ACHN (cell line): ENCODE results near the gene ADPRHL1.
"Not testable (repeated sequence)": the region's sequence is repeated elsewhere in the genome, so short reads cannot be mapped to it uniquely, and the experiment has no call there.

Experiments used
- DNase-seq: peaks from one replicate; pipeline ENCODE4 v3.0.0-alpha.2; 2015
- in situ Hi-C: cut with HindIII; loops from 2 replicates; pipeline ENCODE4 v1.10.0; 2017; ENCODE audit warnings: low sequenced_read_pairs, low pct_ligation_motif_present, low pct_unique_long_range_greater_than_20kb

ADPRHL1 gene

GRCh38 chr13:113442985-113443362 is 10.3 kb downstream of the ADPRHL1 start:
- no peak for DNase-seq
- in situ Hi-C loops = no loop called here

DNA sequence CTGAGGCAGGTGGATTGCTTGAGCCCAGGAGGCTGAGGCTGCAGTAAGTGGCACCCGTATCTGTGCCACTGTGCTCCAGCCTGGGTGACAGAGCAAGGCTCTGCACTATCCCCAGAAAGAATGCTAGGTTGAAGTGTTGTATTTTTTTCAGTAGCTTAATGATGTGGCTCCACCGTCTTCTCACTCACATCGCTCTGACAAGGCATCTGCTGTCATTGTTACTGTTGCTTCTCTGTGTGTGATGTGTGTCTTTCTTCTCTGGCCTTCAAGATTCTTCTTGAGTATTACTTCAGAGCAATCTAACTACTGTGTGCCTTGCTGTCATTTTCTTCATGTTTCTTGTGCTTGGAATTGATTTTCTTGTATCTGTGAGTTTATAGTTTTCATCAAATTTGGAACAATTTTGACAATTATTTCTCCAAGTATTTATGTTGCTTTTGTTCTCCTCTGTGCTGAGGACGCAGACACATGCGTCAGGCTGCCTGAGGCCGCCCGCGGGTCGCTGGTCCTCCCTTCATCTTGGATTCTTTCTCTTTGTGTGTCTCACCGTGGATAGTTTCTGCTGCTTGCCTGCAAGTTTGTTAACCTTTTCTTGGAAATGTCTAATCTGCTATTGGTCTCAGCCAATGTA is 10.8 kb downstream of the ADPRHL1 start:
- DNase-seq = no peak
- in situ Hi-C loops = no loop called here

- in situ Hi-C loops = no loop called here
- DNase-seq = no peak
Measured at GRCh38 chr13:113441661-113442060, 11.6 kb downstream of the ADPRHL1 start.

DNA sequence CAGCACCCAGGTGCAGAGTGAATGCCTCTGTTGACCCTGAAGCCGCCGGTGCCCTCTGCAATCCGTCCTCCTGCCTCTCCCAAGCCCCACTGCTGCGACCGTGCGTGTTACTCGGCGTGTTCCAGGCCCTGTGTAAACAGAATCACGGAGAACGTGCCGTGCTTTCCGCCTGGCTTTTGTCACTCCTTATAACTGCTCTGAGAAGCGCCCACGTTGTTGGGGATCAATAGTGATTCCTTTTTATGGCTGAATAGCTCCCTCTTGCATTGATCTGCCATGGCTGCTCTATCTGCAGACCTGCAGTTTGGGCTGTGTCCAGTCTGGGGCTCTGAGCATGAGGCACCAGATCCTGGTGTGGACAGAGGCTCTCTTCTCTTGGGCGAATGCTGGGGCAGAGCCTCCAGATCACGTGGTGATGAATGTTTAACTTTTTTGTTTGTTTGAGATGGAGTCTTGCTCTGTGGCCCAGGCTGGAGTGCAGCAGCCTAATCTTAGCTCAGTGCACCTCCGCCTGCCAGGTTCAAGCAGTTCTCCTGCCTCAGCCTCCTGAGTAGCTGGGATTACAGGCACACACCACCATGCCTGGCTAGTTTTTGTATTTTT is 15.8 kb downstream of the ADPRHL1 start:
- DNase-seq = no peak
- in situ Hi-C loops = no loop called here

GRCh38 chr13:113436866-113437265 is 16.4 kb downstream of the ADPRHL1 start:
- in situ Hi-C loops, DNase-seq: not testable (repeated sequence)

DNA sequence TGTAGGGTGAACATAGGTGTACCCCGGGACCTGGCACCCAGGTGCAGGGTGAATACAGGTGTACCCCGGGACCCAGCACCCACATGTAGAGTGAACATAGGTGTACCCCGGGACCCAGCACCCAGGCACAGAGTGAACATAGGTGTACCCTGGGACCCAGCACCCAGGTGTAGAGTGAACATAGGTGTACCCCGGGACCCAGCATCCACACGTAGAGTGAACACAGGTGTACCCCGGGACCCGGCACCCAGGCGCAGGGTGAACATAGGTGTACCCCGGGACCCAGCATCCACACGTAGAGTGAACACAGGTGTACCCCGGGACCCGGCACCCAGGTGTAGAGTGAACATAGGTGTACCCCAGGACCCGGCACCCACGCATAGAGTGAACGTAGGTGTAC is 17.4 kb downstream of the ADPRHL1 start:
- in situ Hi-C loops, DNase-seq: not testable (repeated sequence)

DNA sequence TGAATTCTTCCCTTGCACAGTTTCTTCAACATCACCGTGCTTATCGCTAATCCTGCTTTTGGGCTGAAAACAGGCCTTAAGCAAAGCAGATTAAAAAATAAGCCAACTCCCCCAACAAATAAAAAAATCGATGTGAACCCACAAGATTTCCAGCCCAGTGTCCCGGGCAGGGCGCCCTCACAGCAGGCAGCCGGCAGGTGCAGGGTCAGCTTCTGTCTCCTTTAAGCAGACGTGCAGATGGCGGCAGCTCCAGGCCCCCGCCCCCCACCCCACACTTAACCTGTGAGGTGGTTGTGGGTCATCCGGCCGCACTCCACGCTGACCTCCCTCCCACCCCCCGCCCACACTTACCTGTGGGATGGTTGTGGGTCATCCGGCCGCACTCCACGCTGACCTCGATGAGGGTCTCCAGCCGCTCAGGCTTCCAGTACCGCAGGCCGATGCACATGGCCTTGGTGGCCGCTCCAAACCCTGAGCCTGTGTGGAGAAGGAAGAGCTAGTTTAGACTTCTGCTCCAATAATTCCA is 19.8 kb downstream of the ADPRHL1 start:
- in situ Hi-C loops = no loop called here
- no peak for DNase-seq

GRCh38 chr13:113432506-113433270 is 20.6 kb downstream of the ADPRHL1 start:
- in situ Hi-C loops = no loop called here
- no peak for DNase-seq

DNA sequence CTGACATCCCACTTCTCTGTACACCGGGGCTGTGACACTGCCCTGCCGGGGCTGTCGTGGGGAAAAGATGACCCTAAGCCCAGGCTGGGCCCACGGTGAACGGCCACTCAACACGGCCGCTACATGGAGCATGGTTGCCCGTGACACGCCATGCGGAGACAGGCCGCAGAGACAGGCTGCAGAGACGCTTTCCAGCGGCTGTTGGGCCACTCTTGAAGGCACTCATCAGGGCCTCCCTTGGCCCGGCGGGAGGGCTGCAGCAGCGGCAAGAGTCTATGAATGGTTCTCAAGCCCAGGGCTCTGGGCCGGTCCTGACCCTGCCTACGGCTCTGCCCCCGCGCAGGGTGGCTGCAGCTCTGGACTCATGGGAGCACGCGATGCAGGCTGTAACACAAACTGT is 22.1 kb downstream of the ADPRHL1 start:
- no peak for DNase-seq
- in situ Hi-C loops = no loop called here

- no peak for DNase-seq
- in situ Hi-C loops = no loop called here
Measured at GRCh38 chr13:113430378-113431110, 22.7 kb downstream of the ADPRHL1 start.

DNA sequence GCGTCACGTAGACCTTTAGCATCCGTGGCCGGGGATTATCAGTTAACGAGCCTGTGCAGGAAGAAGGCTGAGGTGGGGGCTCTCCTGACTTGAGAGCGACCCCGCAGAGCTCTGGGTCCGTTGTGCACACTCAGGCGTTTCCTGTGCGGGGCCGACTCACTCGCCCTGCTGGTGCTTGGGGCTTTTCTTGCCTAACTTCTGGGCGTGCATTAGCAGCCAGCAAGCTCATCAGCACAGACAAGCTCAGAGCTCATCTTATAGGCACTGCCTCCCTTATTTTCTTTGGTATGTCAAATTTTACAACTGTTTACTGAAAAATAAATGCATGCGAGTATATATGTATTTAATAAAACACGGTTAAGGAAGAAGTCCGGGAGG is 23.7 kb downstream of the ADPRHL1 start:
- in situ Hi-C loops = no loop called here
- no peak for DNase-seq

- DNase-seq = no peak
- in situ Hi-C loops = no loop called here
Measured at GRCh38 chr13:113428871-113429607, 24.2 kb downstream of the ADPRHL1 start.

DNA sequence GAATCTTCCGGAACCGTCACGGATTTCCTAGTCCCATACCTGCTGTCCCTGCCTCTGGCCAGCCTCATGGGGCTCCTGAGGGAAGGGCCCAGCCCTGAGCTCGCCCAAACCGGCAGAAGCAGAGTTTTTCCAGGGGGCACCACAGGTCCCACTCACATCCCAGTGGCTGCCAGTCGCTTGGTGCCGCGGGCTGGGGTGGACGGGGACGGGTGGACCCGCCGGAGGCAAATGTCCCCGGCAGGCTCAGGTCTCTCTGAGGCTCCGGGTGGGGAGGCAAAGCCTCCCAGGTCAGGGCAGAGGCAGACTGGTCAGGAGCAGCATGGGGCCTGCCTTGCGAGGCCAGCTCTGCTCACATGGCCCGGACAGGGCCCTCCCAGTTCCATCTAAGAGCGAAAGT is 24.8 kb downstream of the ADPRHL1 start:
- in situ Hi-C loops = no loop called here
- DNase-seq = no peak

- DNase-seq = no peak
- in situ Hi-C loops = no loop called here
Measured at GRCh38 chr13:113427562-113428468, 25.5 kb downstream of the ADPRHL1 start.

DNA sequence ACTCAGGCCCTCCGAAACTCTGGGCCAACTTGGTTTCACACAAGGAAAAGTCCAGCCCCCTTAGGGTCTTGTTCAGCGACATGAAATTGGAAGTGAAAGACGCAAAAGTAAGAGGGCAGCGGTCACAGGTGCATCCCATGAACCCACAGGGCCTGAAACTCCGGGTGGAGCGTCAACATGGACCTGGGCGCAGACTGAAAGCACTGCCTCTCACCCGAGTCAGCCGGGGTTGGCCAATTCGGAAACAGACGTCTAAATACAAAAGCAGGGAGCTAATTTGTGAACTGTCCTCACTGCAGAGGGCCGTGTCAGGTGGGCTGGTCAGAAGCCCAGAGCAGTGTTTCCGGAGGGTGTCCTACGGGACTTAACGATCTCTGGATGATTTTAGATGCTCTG is 26.7 kb downstream of the ADPRHL1 start:
- no peak for DNase-seq
- in situ Hi-C loops = no loop called here

GRCh38 chr13:113425941-113426590 is 27.2 kb downstream of the ADPRHL1 start:
- in situ Hi-C loops = no loop called here
- no peak for DNase-seq

DNA sequence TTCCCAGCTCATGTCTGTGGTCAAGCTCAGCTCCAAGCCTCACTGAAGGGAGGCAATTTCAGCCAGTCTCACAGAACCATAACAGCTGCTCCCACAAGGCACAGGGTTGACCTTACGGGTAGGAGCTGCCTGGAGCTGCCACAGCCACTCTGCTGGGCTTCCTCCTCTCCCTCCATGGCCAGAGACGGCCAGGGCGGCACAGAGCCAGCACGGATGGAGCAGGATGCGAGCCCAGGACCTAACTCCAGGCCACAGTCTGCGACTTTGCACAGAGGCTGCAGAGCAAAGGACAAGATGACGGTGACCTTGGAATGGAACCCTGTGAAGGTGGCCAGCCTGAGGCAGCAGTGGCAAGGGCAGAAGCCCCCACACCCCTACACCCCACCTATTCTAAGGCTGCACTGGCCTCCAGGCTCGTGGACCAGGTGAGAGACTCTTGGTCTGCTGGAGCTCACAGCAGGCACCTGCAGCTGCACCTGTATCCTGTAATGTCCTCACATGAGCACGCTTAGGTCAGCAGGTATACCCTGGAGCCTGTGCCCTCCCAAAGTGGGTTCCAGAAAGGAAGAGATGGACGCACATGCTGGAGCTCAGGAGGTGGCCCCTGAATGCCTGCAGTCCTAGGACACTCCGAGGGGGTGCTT is 29.6 kb downstream of the ADPRHL1 start:
- in situ Hi-C loops = no loop called here
- DNase-seq = no peak
